ENCODE results near the gene USP2. TPM values are rescaled to one million over a fixed set of nuclear protein-coding genes. Genes with fewer than 3 reads are reported as not detected.
A peak's percentile ranks its signal among the peaks of the same experiment; 100 is the strongest.
"Not testable (repeated sequence)": the region's sequence is repeated elsewhere in the genome, so short reads cannot be mapped to it uniquely, and the experiment has no call there.

Gene USP2
- total RNA-seq, 1 donor from 2014 or later, result 5.1 TPM

DNA sequence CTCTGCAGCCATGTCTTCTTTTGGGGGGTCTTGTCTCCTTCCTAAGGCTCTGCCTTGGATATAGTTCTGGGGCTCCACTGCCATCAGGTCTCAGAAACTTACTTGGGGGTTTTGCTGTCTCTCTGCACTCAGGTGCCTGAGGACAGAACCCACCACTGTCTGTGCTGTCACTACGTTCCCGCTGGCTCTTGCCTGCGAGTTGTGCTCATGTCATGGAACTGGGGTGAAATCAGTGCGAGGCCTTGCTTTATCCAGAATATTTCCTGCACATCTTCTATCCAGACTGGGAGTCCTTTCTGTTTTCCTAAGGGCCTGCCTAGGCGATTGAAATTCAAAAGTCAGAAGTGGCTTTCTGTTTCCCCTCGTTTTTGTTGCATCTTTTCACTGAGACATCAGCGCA is 6.6 kb upstream of the USP2 start:
- no peaks in the 10 kb centered on the region for H3K9me3 ChIP-seq
- no peaks in the 10 kb centered on the region for H3K36me3 ChIP-seq
- no peak overlapping the region for H3K27ac ChIP-seq
- ATAC-seq (no peak), DNase-seq (no peak)
- no peaks in the 10 kb centered on the region for H3K4me1 ChIP-seq
- no peak overlapping the region for H3K4me3 ChIP-seq
- no peak for TF ChIP-seq CTCF (IDR thresholded peaks at IDR 0.05)
- intact Hi-C loops (cut with DNase I), result no loop called here
- H3K27me3 ChIP-seq (ENCODE audit: low read depth), result no peaks in the 10 kb centered on the region

DNA sequence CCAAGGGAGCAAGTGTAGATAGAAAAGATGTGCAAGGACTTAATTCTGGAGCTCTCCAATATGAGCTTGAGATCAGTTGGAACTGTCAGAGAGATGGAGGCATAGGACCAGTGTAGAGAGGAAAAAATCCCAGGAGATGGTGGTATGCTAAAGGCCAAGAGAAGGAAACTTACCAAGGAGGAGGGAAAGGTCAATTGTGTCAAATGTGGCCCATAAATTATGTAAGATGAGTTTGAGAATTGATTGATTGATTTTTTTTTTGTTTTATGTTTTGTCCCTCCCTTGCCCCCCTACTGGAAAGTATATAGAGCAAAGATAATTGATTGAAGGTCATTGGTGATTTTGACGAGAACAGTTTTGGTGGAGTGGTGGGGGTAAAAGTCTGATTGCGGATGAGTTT is 2.8 kb upstream of the USP2 start:
- H3K9me3 ChIP-seq, result no peaks in the 10 kb centered on the region
- H3K4me3 ChIP-seq, result no peak overlapping the region
- H3K27me3 ChIP-seq (ENCODE audit: low read depth), result no peaks in the 10 kb centered on the region
- no peak for TF ChIP-seq CTCF (IDR thresholded peaks at IDR 0.05)
- H3K36me3 ChIP-seq, result no peaks in the 10 kb centered on the region
- H3K27ac ChIP-seq, result no peak overlapping the region
- no peak for ATAC-seq
- peaks cover 14% of the 10 kb centered on the region for H3K4me1 ChIP-seq
- no peak for DNase-seq
- intact Hi-C loops (cut with DNase I), result no loop called here

DNA sequence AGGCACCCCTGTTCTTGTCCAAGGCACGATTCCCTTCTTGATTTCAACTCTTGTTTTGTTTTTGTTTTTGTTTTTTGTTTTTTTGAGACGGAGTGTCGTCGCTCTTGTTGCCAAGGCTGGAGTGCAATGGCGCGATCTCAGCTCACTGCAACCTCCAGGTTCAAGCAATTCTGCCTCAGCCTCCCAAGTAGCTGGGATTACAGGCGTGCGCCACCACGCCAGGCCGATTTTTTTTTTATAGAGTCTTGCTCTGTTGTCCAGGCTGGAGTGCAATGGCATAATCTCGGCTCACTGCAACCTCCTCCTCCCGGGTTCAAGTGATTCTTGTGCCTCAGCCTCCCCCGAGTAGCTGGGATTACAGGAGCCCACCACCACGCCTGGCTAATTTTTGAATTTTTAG is 1.0 kb upstream of the USP2 start:
- peaks cover 14% of the 10 kb centered on the region for H3K4me1 ChIP-seq
- H3K27ac ChIP-seq; ATAC-seq; H3K36me3 ChIP-seq; H3K27me3 ChIP-seq (ENCODE audit: low read depth); H3K9me3 ChIP-seq; H3K4me3 ChIP-seq; DNase-seq; intact Hi-C loops (cut with DNase I): not testable (repeated sequence)

GRCh38 chr11:119382101-119382500 is 611 bp upstream of the USP2 start:
- ATAC-seq (no peak), DNase-seq (no peak)
- Histone ChIP-seq H3K27ac (peak overlapping the region; percentile 66), H3K4me3 (peak overlapping the region; percentile 51), H3K27me3 (ENCODE audit: low read depth) (no peaks in the 10 kb centered on the region), H3K9me3 (no peaks in the 10 kb centered on the region), H3K36me3 (no peaks in the 10 kb centered on the region), H3K4me1 (peaks cover 14% of the 10 kb centered on the region)
- no peak for TF ChIP-seq CTCF (IDR thresholded peaks at IDR 0.05)
- intact Hi-C loops (cut with DNase I), result no loop called here

- ATAC-seq, result no peak
Measured at GRCh38 chr11:119380827-119381180, 686 bp downstream of the USP2 start.

More at GRCh38 chr11:119380827-119381180, 686 bp downstream of the USP2 start:
- peaks cover 26% of the 10 kb centered on the region for H3K4me1 ChIP-seq
- intact Hi-C loops (cut with DNase I), result no loop called here
- H3K27me3 ChIP-seq (ENCODE audit: low read depth), result no peaks in the 10 kb centered on the region
- H3K27ac ChIP-seq, result peak overlapping the region; percentile 66
- H3K9me3 ChIP-seq, result no peaks in the 10 kb centered on the region
- TF ChIP-seq CTCF (IDR thresholded peaks at IDR 0.05), result no peak
- DNase-seq, result no peak
- no peaks in the 10 kb centered on the region for H3K36me3 ChIP-seq
- peak overlapping the region; percentile 51 for H3K4me3 ChIP-seq
